ENCODE measurements around the gene PSMB1. TPM values are rescaled to one million over a fixed set of nuclear protein-coding genes. Genes with fewer than 3 reads are reported as not detected.

Gene PSMB1
- total RNA-seq, 1 donor from 2014 or later, result 158 TPM

DNA sequence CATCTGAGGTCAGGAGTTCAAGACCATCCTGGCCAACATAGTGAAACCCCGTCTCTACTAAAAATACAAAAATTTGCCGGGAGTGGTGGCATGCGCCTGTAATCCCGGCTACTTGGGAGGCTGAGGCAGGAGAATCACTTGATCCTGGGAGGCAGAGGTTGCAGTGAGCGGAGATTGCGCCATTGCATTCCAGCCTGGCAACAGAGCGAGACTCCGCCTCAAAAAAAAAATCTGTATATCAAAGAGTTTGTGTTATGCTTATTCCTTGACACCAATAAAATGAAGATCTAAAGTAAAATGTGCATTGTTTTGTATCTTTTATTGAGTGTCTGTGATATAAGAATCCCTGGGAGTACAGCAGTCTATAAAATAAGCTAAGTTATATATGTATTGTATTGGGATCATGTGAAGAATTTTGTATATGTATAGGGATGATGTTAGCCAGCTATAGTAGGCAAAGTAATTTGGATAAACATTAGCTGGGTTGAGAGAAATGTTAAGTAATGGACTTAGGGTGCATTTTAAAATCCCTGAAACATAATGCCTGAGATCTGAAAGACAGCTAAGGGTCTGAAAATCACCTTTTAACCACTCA is 11.9 kb upstream of the PSMB1 start:
- Mint-ChIP-seq H3K27me3 (no peaks in the 10 kb centered on the region), H3K27ac (no peak overlapping the region), H3K4me1 (ENCODE audit: unreplicated experiment) (no peaks in the 10 kb centered on the region), H3K9me3 (no peaks in the 10 kb centered on the region), H3K4me3 (no peak overlapping the region), H3K36me3 (peaks cover 23% of the 10 kb centered on the region)
- TF ChIP-seq, protein P1, sequence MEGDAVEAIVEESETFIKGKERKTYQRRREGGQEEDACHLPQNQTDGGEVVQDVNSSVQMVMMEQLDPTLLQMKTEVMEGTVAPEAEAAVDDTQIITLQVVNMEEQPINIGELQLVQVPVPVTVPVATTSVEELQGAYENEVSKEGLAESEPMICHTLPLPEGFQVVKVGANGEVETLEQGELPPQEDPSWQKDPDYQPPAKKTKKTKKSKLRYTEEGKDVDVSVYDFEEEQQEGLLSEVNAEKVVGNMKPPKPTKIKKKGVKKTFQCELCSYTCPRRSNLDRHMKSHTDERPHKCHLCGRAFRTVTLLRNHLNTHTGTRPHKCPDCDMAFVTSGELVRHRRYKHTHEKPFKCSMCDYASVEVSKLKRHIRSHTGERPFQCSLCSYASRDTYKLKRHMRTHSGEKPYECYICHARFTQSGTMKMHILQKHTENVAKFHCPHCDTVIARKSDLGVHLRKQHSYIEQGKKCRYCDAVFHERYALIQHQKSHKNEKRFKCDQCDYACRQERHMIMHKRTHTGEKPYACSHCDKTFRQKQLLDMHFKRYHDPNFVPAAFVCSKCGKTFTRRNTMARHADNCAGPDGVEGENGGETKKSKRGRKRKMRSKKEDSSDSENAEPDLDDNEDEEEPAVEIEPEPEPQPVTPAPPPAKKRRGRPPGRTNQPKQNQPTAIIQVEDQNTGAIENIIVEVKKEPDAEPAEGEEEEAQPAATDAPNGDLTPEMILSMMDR (conservative IDR thresholded peaks at IDR 0.05), result no peak
- DNase-seq (ENCODE audit: extremely low spot score, unreplicated experiment), result no peak

DNA sequence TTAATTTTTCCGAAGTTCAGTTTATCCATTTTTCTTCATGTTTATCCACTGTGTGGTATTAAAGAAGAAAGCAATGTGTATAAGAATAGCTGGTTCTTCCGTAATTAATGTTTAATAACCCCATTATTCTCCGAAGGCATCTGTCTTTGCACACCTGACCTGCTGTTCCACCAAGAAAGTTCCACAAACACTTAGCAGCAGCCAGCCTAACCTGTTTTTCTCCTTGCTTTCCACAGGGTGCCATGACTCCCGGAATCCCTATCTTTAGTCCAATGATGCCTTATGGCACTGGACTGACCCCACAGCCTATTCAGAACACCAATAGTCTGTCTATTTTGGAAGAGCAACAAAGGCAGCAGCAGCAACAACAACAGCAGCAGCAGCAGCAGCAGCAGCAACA is 8.4 kb upstream of the PSMB1 start:
- peaks cover 19% of the 10 kb centered on the region for H3K36me3 Mint-ChIP-seq
- H3K27ac Mint-ChIP-seq, result peak overlapping the region; percentile 21
- H3K4me1 Mint-ChIP-seq (ENCODE audit: unreplicated experiment), result peaks cover 3% of the 10 kb centered on the region
- DNase-seq (ENCODE audit: extremely low spot score, unreplicated experiment), result no peak
- H3K9me3 Mint-ChIP-seq, result no peaks in the 10 kb centered on the region
- TF ChIP-seq, protein P1 (conservative IDR thresholded peaks at IDR 0.05), result no peak
- no peaks in the 10 kb centered on the region for H3K27me3 Mint-ChIP-seq
- no peak overlapping the region for H3K4me3 Mint-ChIP-seq

DNA sequence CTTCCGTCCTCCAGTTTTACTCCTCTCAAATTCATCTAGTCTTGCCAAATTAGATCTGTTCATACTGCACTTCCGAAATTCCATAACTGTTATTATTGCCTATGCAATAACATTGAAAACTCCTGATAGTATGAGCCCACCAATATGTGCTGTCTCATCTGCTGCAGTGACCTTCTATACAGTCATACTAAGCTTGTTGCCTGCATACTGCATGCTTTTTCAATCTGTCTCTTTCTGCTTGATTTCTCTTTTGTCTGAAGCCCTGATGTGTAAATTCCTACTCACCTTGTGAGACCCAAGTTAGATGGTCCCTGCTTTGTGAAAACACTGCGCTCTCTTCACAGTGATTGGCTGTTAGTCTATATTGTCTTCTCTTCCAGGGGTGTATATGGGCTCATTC is 2.2 kb upstream of the PSMB1 start:
- H3K4me3 Mint-ChIP-seq, result no peak overlapping the region
- H3K27me3 Mint-ChIP-seq, result no peaks in the 10 kb centered on the region
- H3K9me3 Mint-ChIP-seq, result no peaks in the 10 kb centered on the region
- no peak overlapping the region for H3K27ac Mint-ChIP-seq
- TF ChIP-seq, protein P1 (conservative IDR thresholded peaks at IDR 0.05), result no peak
- H3K36me3 Mint-ChIP-seq, result no peaks in the 10 kb centered on the region
- peaks cover 11% of the 10 kb centered on the region for H3K4me1 Mint-ChIP-seq (ENCODE audit: unreplicated experiment)
- no peak for DNase-seq (ENCODE audit: extremely low spot score, unreplicated experiment)

DNA sequence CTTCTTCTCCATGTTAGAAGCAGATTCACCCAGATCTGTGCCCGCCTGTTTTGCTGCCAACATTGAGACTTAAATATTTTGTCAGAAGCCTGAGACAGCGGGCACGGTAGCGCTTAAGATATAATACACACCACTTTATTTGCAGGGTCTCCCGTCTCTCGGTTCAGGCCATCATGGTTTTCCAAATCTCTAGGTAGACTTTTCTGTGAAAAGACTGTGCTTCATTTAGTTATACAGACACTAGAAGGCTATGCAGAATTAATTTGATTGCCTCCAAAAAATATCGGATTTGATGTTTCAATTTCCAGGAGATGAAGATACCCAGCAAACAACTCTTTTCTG is 1.7 kb upstream of the PSMB1 start:
- peaks cover 15% of the 10 kb centered on the region for H3K4me1 Mint-ChIP-seq (ENCODE audit: unreplicated experiment)
- H3K4me3 Mint-ChIP-seq, result no peak overlapping the region
- no peaks in the 10 kb centered on the region for H3K36me3 Mint-ChIP-seq
- H3K27me3 Mint-ChIP-seq, result no peaks in the 10 kb centered on the region
- no peaks in the 10 kb centered on the region for H3K9me3 Mint-ChIP-seq
- TF ChIP-seq, protein P1 (conservative IDR thresholded peaks at IDR 0.05), result no peak
- no peak for DNase-seq (ENCODE audit: extremely low spot score, unreplicated experiment)
- H3K27ac Mint-ChIP-seq, result no peak overlapping the region

DNA sequence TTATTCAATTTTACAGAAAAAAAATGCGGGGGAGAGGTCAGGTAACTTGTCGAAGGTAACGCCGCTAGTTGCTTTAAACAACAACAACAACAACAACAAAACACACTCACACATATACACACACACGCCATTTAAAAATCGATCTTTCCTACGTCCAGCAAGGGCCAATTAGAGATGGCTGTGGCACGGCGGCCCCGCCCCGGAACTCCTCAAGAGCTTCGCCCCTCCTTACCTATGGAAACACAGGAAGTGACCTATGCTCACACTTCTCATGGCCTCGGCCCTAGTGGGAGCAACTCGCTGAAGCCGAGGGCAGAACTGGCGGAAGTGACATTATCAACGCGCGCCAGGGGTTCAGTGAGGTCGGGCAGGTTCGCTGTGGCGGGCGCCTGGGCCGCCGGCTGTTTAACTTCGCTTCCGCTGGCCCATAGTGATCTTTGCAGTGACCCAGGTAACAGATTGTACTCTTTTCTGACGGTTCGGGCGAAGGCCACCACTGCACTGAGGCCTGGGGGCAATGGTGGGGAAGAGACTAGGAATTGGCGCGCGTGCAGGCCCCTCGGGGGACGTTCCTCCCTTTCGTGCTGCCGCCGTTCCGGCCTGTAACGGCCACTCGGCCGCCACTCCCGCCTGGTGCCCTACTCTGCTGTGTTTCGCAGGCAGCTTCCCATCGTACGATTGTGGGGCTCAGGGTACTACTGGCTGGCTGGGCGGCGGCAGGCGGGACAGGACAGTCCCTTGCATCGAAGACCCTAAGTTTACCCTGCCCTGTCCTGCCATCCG is 1.1 kb upstream of the PSMB1 start, which contains the start of gene TBP:
TBP (plus strand) TSS at position 357 of the 783 bp plus-strand sequence. CDS start 2,661 bp downstream, outside the sequence.
- DNase-seq (ENCODE audit: extremely low spot score, unreplicated experiment), result peak; percentile 96
- Mint-ChIP-seq H3K27ac (no peak within 1 kb of the TSS), H3K4me3 (no peak within 1 kb of the TSS), H3K27me3 (no peaks in the 10 kb centered on the region), H3K9me3 (no peaks in the 10 kb centered on the region), H3K4me1 (ENCODE audit: unreplicated experiment) (peaks cover 15% of the 10 kb centered on the region), H3K36me3 (no peaks in the 10 kb centered on the region)
- TF ChIP-seq, protein P1 (conservative IDR thresholded peaks at IDR 0.05), result no peak
